CD4-positive, alpha-beta T cell (primary cell): Measurements from ENCODE around the gene TARS3. TPM values are rescaled to one million over a fixed set of nuclear protein-coding genes. Genes with fewer than 3 reads are reported as not detected.

Experiments
- ATAC-seq: fragments of 200-7000 bp; cut with Tn5 transposase; one replicate; pipeline ENCODE4 v1.10.0; 2022; ENCODE audit warnings: mild to moderate bottlenecking; ENCODE audit not compliant: poor library complexity
- CTCF ChIA-PET: fragments of 350-600 bp; sonication (Branson Sonifier 250); formaldehyde crosslinking; loops from one replicate; lab custom pipeline; 2021; ENCODE audit warnings: antibody characterized with exemption, inconsistent platforms; lab: Charles Lee
- POLR2A ChIA-PET: fragments of 350-600 bp; sonication (Branson Sonifier 250); formaldehyde crosslinking; loops from one replicate; lab custom pipeline; 2021; ENCODE audit warnings: antibody characterized with exemption, inconsistent platforms; lab: Charles Lee
- DNase-seq, 14 experiments: peaks; one replicate each; pipeline ENCODE4 v3.0.0-alpha.2; 2013 to 2020; ENCODE audit warnings: mixed read lengths in 2 of 14
- H3K27ac ChIP-seq, 2 donors: one replicate each; pipeline versions ENCODE4 v1.5.1 to v1.7.0; 2013; ENCODE audit warnings: low read length in 2 of 2, low read depth in 1 of 2, mild to moderate bottlenecking in 1 of 2
- H3K27me3 ChIP-seq, 2 experiments: 1 replicate in 1 of 2; 2 replicates in 1 of 2; pipeline versions ENCODE4 v1.6.1 to v1.7.0; 2013; ENCODE audit warnings: low read length in 2 of 2, control low read depth in 1 of 2, mild to moderate bottlenecking in 1 of 2, moderate library complexity in 1 of 2; ENCODE audit not compliant: insufficient read depth in 2 of 2, control insufficient read depth in 1 of 2
- H3K36me3 ChIP-seq: one replicate; pipeline ENCODE4 v1.6.1; 2013; ENCODE audit warnings: low read length, control low read depth; ENCODE audit not compliant: insufficient read depth
- H3K4me1 ChIP-seq: one replicate; pipeline ENCODE4 v1.6.1; 2013; ENCODE audit warnings: low read length, control low read depth; ENCODE audit not compliant: insufficient read depth
- H3K4me3 ChIP-seq: one replicate; pipeline ENCODE4 v1.5.1; 2013; ENCODE audit warnings: mild to moderate bottlenecking, low read length, moderate library complexity
- H3K9me3 ChIP-seq, 2 experiments: 1 replicate in 1 of 2; 2 replicates in 1 of 2; pipeline versions ENCODE4 v1.6.1 to v1.7.0; 2013; ENCODE audit warnings: low read length in 2 of 2, mild to moderate bottlenecking in 2 of 2, control low read depth in 1 of 2, moderate library complexity in 1 of 2; ENCODE audit not compliant: control insufficient read depth in 1 of 2, insufficient read depth in 1 of 2
- H3K27ac Mint-ChIP-seq: one replicate; pipeline ENCODE4 v1.8.0; 2020; ENCODE audit warnings: mixed read lengths
- H3K27me3 Mint-ChIP-seq: one replicate; pipeline ENCODE4 v1.8.0; 2021; ENCODE audit warnings: mixed read lengths
- H3K36me3 Mint-ChIP-seq: one replicate; pipeline ENCODE4 v1.8.0; 2021; ENCODE audit warnings: low read depth, mixed read lengths
- H3K4me1 Mint-ChIP-seq: one replicate; pipeline ENCODE4 v1.8.0; 2021; ENCODE audit warnings: low read depth, mixed read lengths
- H3K4me3 Mint-ChIP-seq: one replicate; pipeline ENCODE4 v1.8.0; 2020; ENCODE audit warnings: mild to moderate bottlenecking, mixed read lengths
- H3K9me3 Mint-ChIP-seq: one replicate; pipeline ENCODE4 v1.8.0; 2020; ENCODE audit warnings: mixed read lengths
- CTCF ChIP-seq: fragments of 200-600 bp; IDR thresholded peaks from one replicate; pipeline ENCODE4 v1.8.0; 2022; ENCODE audit warnings: antibody characterized with exemption, mild to moderate bottlenecking
- intact Hi-C, 2 experiments: fragments of 100-400 bp; cut with DNase I in 1 of 2; cut with micrococcal nuclease in 1 of 2; formaldehyde crosslinking; loops; one replicate each; pipeline versions ENCODE4 v1.15.1 to v1.9.0; 2023 to 2025; cut with DNase I, micrococcal nuclease
- total RNA-seq, 174 experiments: library from RNA in 2 of 174; stranded (reverse) in 2 of 174; gene quantifications; one replicate each; pipeline ENCODE4 v1.2.3 and lab custom pipeline; 2021 to 2026

Gene TARS3
- total RNA-seq, 2 experiments from 2014 or later, result 16.6 to 18.1 TPM

GRCh38 chr15:101610611-101611000 lies 113.7 kb downstream of the TARS3 start:
- intact Hi-C loops, result no loop called here

GRCh38 chr15:101609742-101610610 lies 114.3 kb downstream of the TARS3 start:
- Histone ChIP-seq H3K4me1 (no peaks in the 10 kb centered on the region), H3K27me3 (no peaks in the 10 kb centered on the region), H3K27ac (no peak overlapping the region), H3K36me3 (no peaks in the 10 kb centered on the region), H3K9me3 (no peaks in the 10 kb centered on the region), H3K4me3 (no peak overlapping the region)
- DNase-seq (no peak), ATAC-seq (no peak)
- intact Hi-C loops, result no loop called here
- no peaks in the 10 kb centered on the region for H3K4me1 Mint-ChIP-seq
- peaks cover under 1% of the 10 kb centered on the region for H3K27me3 Mint-ChIP-seq
- no peak overlapping the region for H3K27ac Mint-ChIP-seq
- H3K9me3 Mint-ChIP-seq, result no peaks in the 10 kb centered on the region
- no peaks in the 10 kb centered on the region for H3K36me3 Mint-ChIP-seq
- no peak overlapping the region for H3K4me3 Mint-ChIP-seq
- no peak for TF ChIP-seq CTCF
- POLR2A ChIA-PET, result no interaction called here
- CTCF ChIA-PET, result no interaction called here

More at GRCh38 chr15:101610611-101611000, 113.7 kb downstream of the TARS3 start:
- no peak overlapping the region for H3K27ac Mint-ChIP-seq
- no peak for ATAC-seq
- no peak for DNase-seq
- CTCF ChIA-PET, result no interaction called here
- TF ChIP-seq CTCF, result no peak
- no peaks in the 10 kb centered on the region for H3K4me1 Mint-ChIP-seq
- Histone ChIP-seq H3K36me3 (no peaks in the 10 kb centered on the region), H3K4me1 (no peaks in the 10 kb centered on the region), H3K9me3 (no peaks in the 10 kb centered on the region), H3K27me3 (no peaks in the 10 kb centered on the region), H3K27ac (no peak overlapping the region), H3K4me3 (no peak overlapping the region)
- POLR2A ChIA-PET, result no interaction called here
- no peaks in the 10 kb centered on the region for H3K9me3 Mint-ChIP-seq
- no peaks in the 10 kb centered on the region for H3K36me3 Mint-ChIP-seq
- no peaks in the 10 kb centered on the region for H3K27me3 Mint-ChIP-seq
- no peak overlapping the region for H3K4me3 Mint-ChIP-seq

- no peak overlapping the region for H3K27ac ChIP-seq
- POLR2A ChIA-PET, result interaction anchor here (1.1 kb wide), 1 partner anchor 64 kb away, joined by 3 read pairs; no protein-coding TSS in a partner anchor
These were observed 116.1 kb downstream of the TARS3 start for GRCh38 chr15:101608201-101608600.

More at GRCh38 chr15:101608201-101608600, 116.1 kb downstream of the TARS3 start:
- TF ChIP-seq CTCF, result no peak
- H3K27ac Mint-ChIP-seq, result no peak overlapping the region
- intact Hi-C loops, result no loop called here
- H3K27me3 Mint-ChIP-seq, result peaks cover 18% of the 10 kb centered on the region
- ATAC-seq (no peak), DNase-seq (no peak)
- H3K4me3 Mint-ChIP-seq, result no peak overlapping the region
- Histone ChIP-seq H3K9me3 (no peaks in the 10 kb centered on the region), H3K27me3 (no peaks in the 10 kb centered on the region), H3K4me3 (no peak overlapping the region), H3K36me3 (no peaks in the 10 kb centered on the region), H3K4me1 (no peaks in the 10 kb centered on the region)
- CTCF ChIA-PET, result interaction anchor here (1.0 kb wide), 1 partner anchor 33 kb away, joined by 3 read pairs; no protein-coding TSS in a partner anchor
- H3K4me1 Mint-ChIP-seq, result no peaks in the 10 kb centered on the region
- no peaks in the 10 kb centered on the region for H3K36me3 Mint-ChIP-seq
- peaks cover 6% of the 10 kb centered on the region for H3K9me3 Mint-ChIP-seq
